Activated B cell treated with CpG ODN at 0.5 μM for 24 hours (primary cell): Measurements from ENCODE around the gene TNFRSF9. TPM values are rescaled to one million over a fixed set of nuclear protein-coding genes. Genes with fewer than 3 reads are reported as not detected.

Source experiments
- ATAC-seq: fragments of 200-7000 bp; cut with Tn5 transposase; one replicate; pipeline ENCODE4 v1.10.0; 2021; ENCODE audit warnings: low read depth, mild to moderate bottlenecking, moderate library complexity
- CTCF ChIA-PET: fragments of 350-600 bp; sonication (Branson Sonifier 250); formaldehyde crosslinking; loops from one replicate; lab custom pipeline; 2021; ENCODE audit warnings: antibody characterized with exemption; lab: Charles Lee
- POLR2A ChIA-PET: fragments of 350-600 bp; sonication (Branson Sonifier 250); formaldehyde crosslinking; loops from one replicate; lab custom pipeline; 2021; ENCODE audit warnings: antibody characterized with exemption; lab: Charles Lee
- DNase-seq: peaks from one replicate; pipeline ENCODE4 v3.0.0; 2022
- H3K27ac Mint-ChIP-seq: one replicate; pipeline ENCODE4 v1.8.0; 2020; ENCODE audit warnings: mixed read lengths
- H3K27me3 Mint-ChIP-seq: one replicate; pipeline ENCODE4 v1.8.0; 2021; ENCODE audit warnings: mixed read lengths
- H3K36me3 Mint-ChIP-seq: one replicate; pipeline ENCODE4 v1.8.0; 2021; ENCODE audit warnings: low read depth, mixed read lengths
- H3K4me1 Mint-ChIP-seq: one replicate; pipeline ENCODE4 v1.8.0; 2021; ENCODE audit warnings: mixed read lengths
- H3K4me3 Mint-ChIP-seq: one replicate; pipeline ENCODE4 v1.8.0; 2020; ENCODE audit warnings: mild to moderate bottlenecking, mixed read lengths
- H3K9me3 Mint-ChIP-seq: one replicate; pipeline ENCODE4 v1.8.0; 2020; ENCODE audit warnings: mixed read lengths
- CTCF ChIP-seq: fragments of 200-600 bp; IDR thresholded peaks from one replicate; pipeline ENCODE4 v1.8.0; 2022; ENCODE audit warnings: antibody characterized with exemption, mild to moderate bottlenecking
- intact Hi-C: fragments of 100-400 bp; cut with micrococcal nuclease; formaldehyde crosslinking; loops from one replicate; pipeline ENCODE4 v1.15.1; 2024
- total RNA-seq: library from RNA; stranded (reverse); gene quantifications from 2 replicates; pipeline ENCODE4 v1.2.3, GENCODE V29; 2022

TNFRSF9 gene
- total RNA-seq, 1 donor from 2014 or later = 2.2 TPM

- H3K4me3 Mint-ChIP-seq = peak overlapping the region; percentile 56
- TF ChIP-seq CTCF = peak; percentile 54
- no peak overlapping the region for H3K27ac Mint-ChIP-seq
- ChIA-PET CTCF (interaction anchor here (1.4 to 1.8 kb wide), 4 partner anchors 94 to 235 kb away, joined by 4 to 9 read pairs (median 6); no protein-coding TSS in a partner anchor), POLR2A (no interaction called here)
- intact Hi-C loops = loop anchor here (1.0 kb wide), 2 partner anchors 94 to 235 kb away; no protein-coding TSS in a partner anchor
- DNase-seq (peak; percentile 42), ATAC-seq (peak; percentile 82)
- H3K27me3 Mint-ChIP-seq = no peaks in the 10 kb centered on the region
- peaks cover 4% of the 10 kb centered on the region for H3K4me1 Mint-ChIP-seq
- H3K36me3 Mint-ChIP-seq = peaks cover 4% of the 10 kb centered on the region
- no peaks in the 10 kb centered on the region for H3K9me3 Mint-ChIP-seq
Measured at GRCh38 chr1:7902478-7903085, 38.1 kb downstream of the TNFRSF9 start.

GRCh38 chr1:7899741-7900140, 40.9 kb downstream of the TNFRSF9 start:
- no peak overlapping the region for H3K27ac Mint-ChIP-seq
- intact Hi-C loops = no loop called here
- ATAC-seq = no peak
- DNase-seq = no peak
- H3K27me3 Mint-ChIP-seq = no peaks in the 10 kb centered on the region
- no peaks in the 10 kb centered on the region for H3K9me3 Mint-ChIP-seq
- ChIA-PET CTCF (no interaction called here), POLR2A (no interaction called here)
- no peaks in the 10 kb centered on the region for H3K36me3 Mint-ChIP-seq
- peaks cover 4% of the 10 kb centered on the region for H3K4me1 Mint-ChIP-seq
- H3K4me3 Mint-ChIP-seq = no peak overlapping the region
- no peak for TF ChIP-seq CTCF

GRCh38 chr1:7898962-7899361, 41.7 kb downstream of the TNFRSF9 start:
- DNase-seq (no peak), ATAC-seq (no peak)
- no peak for TF ChIP-seq CTCF
- Mint-ChIP-seq H3K4me3 (no peak overlapping the region), H3K27ac (no peak overlapping the region), H3K27me3 (no peaks in the 10 kb centered on the region), H3K4me1 (peaks cover 4% of the 10 kb centered on the region), H3K9me3 (no peaks in the 10 kb centered on the region), H3K36me3 (no peaks in the 10 kb centered on the region)
- ChIA-PET CTCF (no interaction called here), POLR2A (no interaction called here)
- intact Hi-C loops = no loop called here

- POLR2A ChIA-PET = no interaction called here
- Mint-ChIP-seq H3K36me3 (no peaks in the 10 kb centered on the region), H3K9me3 (no peaks in the 10 kb centered on the region), H3K27me3 (no peaks in the 10 kb centered on the region), H3K27ac (no peak overlapping the region), H3K4me1 (no peaks in the 10 kb centered on the region), H3K4me3 (no peak overlapping the region)
- no peak for ATAC-seq
- TF ChIP-seq CTCF = no peak
- intact Hi-C loops = no loop called here
- CTCF ChIA-PET = no interaction called here
- no peak for DNase-seq
Measured at GRCh38 chr1:7896994-7897393, 43.6 kb downstream of the TNFRSF9 start.

GRCh38 chr1:7893529-7894180, 47.0 kb downstream of the TNFRSF9 start:
- H3K36me3 Mint-ChIP-seq = no peaks in the 10 kb centered on the region
- H3K27ac Mint-ChIP-seq = no peak overlapping the region
- no peak for DNase-seq
- ChIA-PET POLR2A (no interaction called here), CTCF (no interaction called here)
- ATAC-seq = no peak
- TF ChIP-seq CTCF = no peak
- intact Hi-C loops = no loop called here
- no peaks in the 10 kb centered on the region for H3K4me1 Mint-ChIP-seq
- H3K9me3 Mint-ChIP-seq = peaks cover 3% of the 10 kb centered on the region
- peaks cover 2% of the 10 kb centered on the region for H3K27me3 Mint-ChIP-seq
- no peak overlapping the region for H3K4me3 Mint-ChIP-seq
